ENCODE measurements around the gene HMG20A.

HMG20A gene

GRCh38 chr15:77516786-77517185, 96.1 kb downstream of the HMG20A start:
- no peak for DNase-seq (ENCODE audit: low spot score)
- in situ Hi-C loops (cut with MboI; ENCODE audit: low sequenced_read_pairs, unreplicated experiment), result no loop called here
- TF ChIP-seq CTCF (IDR thresholded peaks at IDR 0.05; ENCODE audit: borderline replicate concordance, control extremely low read depth, extremely low read depth, insufficient read depth, missing control alignments), result no peak

GRCh38 chr15:77517579-77517978, 96.9 kb downstream of the HMG20A start:
- in situ Hi-C loops (cut with MboI; ENCODE audit: low sequenced_read_pairs, unreplicated experiment), result no loop called here
- DNase-seq (ENCODE audit: low spot score), result no peak
- no peak for TF ChIP-seq CTCF (IDR thresholded peaks at IDR 0.05; ENCODE audit: borderline replicate concordance, control extremely low read depth, extremely low read depth, insufficient read depth, missing control alignments)

GRCh38 chr15:77518458-77518857, 97.8 kb downstream of the HMG20A start:
- no peak for TF ChIP-seq CTCF (IDR thresholded peaks at IDR 0.05; ENCODE audit: borderline replicate concordance, control extremely low read depth, extremely low read depth, insufficient read depth, missing control alignments)
- in situ Hi-C loops (cut with MboI; ENCODE audit: low sequenced_read_pairs, unreplicated experiment), result no loop called here

GRCh38 chr15:77519540-77519939, 98.9 kb downstream of the HMG20A start:
- in situ Hi-C loops (cut with MboI; ENCODE audit: low sequenced_read_pairs, unreplicated experiment), result no loop called here
- TF ChIP-seq CTCF (IDR thresholded peaks at IDR 0.05; ENCODE audit: borderline replicate concordance, control extremely low read depth, extremely low read depth, insufficient read depth, missing control alignments), result no peak
- DNase-seq (ENCODE audit: low spot score), result no peak

More at GRCh38 chr15:77518458-77518857, 97.8 kb downstream of the HMG20A start:
- no peak for DNase-seq (ENCODE audit: low spot score)

GRCh38 chr15:77521206-77521605, 100.5 kb downstream of the HMG20A start:
- in situ Hi-C loops (cut with MboI; ENCODE audit: low sequenced_read_pairs, unreplicated experiment), result no loop called here
- DNase-seq (ENCODE audit: low spot score), result no peak
- TF ChIP-seq CTCF (IDR thresholded peaks at IDR 0.05; ENCODE audit: borderline replicate concordance, control extremely low read depth, extremely low read depth, insufficient read depth, missing control alignments), result no peak

GRCh38 chr15:77525400-77525811, 104.7 kb downstream of the HMG20A start:
- in situ Hi-C loops (cut with MboI; ENCODE audit: low sequenced_read_pairs, unreplicated experiment), result no loop called here
- no peak for DNase-seq (ENCODE audit: low spot score)
- no peak for TF ChIP-seq CTCF (IDR thresholded peaks at IDR 0.05; ENCODE audit: borderline replicate concordance, control extremely low read depth, extremely low read depth, insufficient read depth, missing control alignments)
